NOMO-1 treated with dmso at 0.1 percent for 144 hours (cell line): ENCODE results near the gene STAT4.
"Not testable (repeated sequence)": the region's sequence is repeated elsewhere in the genome, so short reads cannot be mapped to it uniquely, and the experiment has no call there.

Source experiments
- DNase-seq: peaks from one replicate; lab custom pipeline; 2025; ENCODE audit not compliant: unreplicated experiment; lab: John Stamatoyannopoulos, UW

The STAT4 gene

DNA sequence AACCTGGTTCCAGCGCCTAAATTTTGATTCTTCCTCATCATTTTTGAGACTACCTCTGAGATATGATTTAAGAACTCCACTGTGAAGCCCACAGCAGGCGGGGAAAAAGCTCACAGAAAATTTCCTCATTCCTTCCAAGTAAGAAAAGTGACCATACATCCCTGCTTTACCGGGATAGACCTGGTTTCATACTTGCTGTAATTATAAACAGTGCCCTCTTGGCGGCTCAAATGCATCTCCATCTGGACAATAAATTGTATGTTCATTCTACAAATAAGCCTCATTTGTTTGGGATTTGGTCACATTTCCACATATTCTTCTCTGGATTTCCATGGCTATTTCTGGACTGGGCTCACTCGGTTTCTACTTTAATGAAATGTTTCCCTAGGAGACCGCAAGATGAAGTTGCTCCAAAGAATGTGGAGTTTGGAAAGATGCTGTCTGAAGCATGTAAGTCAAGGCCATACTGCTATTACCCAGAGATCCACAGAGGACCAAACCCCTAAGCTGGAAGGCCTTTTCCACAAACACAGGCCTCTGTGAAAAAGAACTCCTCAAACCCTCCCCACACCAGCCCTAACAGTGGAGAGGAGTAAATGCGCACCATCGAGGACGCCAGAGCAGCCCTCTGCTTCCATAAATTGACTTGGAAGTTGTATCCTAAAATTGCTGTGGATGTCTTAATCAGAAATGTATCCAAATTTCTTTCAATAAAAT is 150.7 kb downstream of the STAT4 start:
- DNase-seq, result no peak

DNA sequence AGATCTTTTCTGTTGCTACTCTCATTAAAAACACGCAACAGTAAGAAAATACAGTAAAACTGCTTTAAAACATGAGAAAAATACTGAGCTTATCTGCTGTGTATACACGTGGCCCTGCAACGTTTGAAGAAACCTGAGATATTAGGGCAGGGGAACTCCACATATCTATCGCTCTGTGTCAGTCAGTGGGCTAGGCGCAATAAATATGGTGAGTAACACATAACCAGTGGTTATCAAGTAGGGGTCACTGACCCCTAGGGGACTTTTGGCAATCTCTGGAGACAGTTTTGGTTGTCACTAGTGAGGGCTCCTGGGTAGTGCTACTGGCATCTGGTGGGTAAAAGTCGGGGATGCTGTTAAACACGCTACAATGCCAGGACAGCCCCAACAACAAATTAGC is 151.7 kb downstream of the STAT4 start:
- DNase-seq, result no peak

DNA sequence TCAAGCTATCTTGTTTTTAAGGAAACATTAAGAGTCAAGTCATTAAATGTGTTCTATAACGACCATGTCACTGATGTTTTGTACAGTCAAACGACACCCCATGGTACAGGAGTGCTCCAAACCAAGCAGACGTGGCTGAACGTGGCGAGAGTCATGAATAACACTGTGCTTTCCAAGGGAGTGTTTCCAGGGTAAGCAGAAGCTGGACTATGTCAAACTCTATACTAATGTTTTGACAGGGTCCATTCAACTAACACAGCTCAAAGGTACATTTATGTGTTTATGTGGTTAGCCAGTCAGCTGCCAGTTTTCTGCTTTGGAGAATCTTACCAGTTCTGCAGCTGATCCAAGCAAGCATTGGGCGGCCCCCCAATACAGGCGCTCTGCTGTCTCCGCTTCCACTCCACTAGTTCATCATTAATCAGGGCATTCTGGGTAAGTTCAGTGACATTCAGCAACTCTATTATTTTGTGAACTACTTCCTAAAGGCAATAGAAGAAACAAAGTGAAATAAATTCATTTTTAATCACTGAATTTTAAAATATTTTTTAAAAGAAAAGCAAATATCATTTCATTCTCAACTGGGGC is 153.2 kb downstream of the STAT4 start:
- DNase-seq, result no peak

DNA sequence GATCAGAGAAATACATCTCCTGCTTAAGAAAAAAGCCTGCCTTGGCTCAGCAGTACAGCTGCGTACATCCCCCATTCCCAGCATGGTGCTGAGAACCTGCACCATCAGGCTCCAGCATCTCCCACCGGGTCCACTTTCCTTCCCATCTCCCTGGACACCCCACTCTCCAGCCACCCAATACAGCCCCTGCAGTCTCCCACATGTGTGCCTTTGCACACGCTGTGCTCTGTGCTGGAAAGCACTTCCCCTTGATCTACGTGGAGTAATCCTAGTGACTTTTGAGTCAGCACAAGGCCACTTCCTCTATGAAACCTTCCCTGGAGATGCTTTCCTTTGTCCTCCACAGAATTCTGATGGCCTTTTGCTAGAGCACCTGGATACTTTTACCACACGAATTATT is 153.8 kb downstream of the STAT4 start:
- DNase-seq, result peak; percentile 14

DNA sequence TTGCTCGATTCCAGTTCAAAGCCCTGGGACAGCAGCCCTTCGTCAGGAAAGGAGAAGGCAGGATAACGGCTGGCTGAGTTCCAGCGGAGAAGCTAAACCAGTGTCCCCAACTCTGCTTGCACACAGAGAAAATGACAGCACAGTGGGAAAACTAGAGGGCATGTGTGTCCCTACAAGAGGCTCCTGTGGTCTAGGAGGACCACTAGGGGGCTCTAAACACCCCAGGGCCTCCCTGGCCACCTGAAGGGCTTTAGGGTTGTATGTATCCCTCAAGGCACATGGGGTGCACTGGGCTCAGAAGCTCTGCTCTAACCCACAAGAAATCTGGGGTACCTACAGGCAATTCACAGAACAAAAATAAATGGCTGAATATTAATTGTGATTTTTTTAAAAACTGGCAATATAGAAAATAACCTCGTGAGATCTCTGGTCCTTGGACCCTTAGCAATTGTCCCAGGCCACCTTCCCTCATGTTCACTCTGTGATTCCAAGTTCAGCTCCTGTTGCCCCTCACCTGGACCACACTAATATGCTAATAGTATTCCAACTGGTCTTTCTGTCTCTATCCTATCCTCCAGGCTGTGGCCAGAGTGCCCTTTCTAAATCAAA is 154.4 kb downstream of the STAT4 start:
- DNase-seq, result no peak

DNA sequence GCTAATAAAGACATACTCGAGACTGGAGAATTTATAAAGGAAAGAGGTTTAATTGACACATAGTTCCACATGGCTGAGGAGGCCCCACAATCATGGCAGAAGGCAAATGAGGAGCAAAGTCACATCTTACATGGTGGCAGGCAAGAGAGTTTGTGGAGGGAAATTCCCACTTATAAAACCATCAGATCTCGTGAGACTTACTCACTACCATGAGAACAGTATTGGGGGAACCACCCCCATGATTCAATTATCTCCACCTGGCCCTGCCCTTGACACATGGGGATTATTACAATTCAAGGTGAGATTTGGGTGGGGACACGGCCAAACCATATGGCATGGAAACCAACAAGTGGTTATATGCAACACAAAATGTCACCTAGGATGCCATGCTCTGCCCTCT is 155.5 kb downstream of the STAT4 start:
- DNase-seq, result not testable (repeated sequence)

DNA sequence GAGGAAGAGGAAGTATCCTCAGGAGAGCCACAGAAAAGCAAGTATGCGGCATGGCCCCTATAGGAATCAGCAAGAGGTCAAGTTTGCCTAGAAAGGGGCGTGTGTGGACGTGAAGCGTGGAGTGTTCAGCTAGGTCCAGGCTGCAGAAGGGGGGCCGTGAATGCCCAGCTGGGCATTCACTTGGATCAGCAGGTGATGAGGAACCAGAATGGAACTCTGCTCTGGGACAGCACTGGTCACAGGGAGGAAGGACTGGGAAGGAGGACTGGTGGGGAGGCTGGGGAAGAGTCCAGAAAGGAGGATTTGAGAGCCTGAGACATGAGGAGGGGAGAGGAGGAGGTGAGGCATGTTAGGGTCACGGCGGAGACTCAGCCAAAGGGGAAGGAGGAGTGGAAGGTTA is 156.6 kb downstream of the STAT4 start:
- no peak for DNase-seq

DNA sequence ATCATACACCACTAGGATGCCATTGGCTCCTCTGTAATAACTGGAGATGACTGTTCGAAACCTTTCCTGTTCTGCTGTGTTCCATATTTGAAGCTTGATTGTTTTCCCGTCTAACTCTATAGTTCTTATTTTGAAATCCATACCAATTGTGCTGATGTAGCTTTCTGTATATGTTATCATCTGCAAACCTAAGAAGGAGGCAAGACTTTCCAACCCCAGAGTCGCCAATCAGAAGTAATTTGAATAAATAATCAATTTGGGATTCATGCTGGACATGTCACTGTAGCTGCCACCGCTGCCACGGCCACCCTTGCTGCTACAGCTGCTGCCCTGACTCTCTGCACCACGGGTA is 157.5 kb downstream of the STAT4 start:
- DNase-seq, result no peak

DNA sequence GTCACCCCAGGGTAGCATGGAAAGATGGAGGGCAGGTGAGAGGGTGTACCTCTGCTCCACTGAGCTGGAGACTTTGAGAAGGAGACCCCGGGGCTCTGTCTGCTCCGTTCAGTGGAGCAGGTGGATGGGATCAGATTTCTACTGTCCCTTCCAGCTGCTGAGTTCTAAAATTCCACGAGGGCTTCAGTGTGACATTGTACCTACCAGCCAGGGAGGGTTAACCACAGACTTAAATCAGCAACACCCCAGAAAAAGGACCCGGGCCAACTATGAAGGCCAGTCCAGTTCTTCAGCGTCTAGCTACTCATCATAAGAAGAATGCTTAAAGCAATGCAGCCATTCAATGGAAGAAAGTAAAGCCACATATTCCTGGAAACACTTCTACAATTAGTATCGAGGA is 160.7 kb downstream of the STAT4 start:
- DNase-seq, result no peak

DNA sequence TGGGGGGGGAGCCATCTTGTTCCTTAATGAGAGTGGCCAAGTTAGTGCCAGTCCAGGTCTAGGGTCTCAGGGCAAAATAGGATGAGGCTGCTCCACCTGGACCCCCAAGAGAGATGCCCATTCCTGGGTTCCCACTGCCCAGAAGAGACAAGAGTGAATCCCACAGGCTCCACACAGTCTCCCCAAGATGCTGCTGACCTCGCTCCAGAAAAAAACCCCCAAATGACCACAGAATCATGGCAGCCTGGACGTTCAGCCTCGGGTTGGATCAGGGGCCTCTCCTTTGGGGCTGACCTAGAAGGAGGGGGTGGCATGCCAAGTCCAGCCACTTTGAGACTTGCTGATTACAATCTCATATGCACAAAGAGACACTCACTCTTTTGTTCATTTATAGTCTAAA is 161.9 kb downstream of the STAT4 start:
- no peak for DNase-seq

DNA sequence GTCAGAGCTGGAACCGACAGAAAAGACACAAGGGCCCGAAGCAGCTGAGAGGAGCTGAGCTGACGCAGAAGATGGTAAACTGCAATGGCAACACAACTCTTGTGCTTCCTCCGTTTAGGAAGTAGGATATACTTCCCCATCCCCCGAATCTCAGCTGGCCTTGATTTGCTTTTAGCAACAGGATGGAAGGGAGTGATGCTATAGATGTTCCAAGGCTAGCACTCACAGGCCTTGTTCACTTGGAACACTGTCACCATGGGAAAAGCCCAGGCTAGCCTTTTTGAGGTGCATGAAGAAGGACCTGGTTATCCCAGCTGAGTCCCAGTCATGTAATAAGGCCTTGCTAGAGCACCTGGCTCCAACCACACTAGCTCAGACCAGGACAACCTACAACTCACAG is 162.9 kb downstream of the STAT4 start:
- DNase-seq, result no peak

DNA sequence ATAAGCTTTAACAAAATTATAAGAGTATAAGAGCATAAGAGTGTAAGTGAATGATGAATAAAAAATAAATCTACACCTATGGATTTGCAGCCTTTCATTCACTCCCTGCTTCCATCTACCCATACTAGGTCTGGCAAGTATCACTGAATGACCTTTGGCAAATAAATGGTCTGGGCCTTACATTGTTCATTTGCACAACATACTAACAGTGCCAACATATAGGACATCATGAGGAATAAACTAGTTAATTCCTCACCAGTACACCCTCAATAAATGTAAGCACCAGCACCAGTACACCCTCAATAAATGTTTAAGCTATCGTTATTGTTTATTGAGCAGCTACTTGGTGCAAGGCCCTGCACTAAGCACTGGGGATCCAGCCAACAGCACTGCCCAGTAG is 163.7 kb downstream of the STAT4 start:
- DNase-seq, result no peak

DNA sequence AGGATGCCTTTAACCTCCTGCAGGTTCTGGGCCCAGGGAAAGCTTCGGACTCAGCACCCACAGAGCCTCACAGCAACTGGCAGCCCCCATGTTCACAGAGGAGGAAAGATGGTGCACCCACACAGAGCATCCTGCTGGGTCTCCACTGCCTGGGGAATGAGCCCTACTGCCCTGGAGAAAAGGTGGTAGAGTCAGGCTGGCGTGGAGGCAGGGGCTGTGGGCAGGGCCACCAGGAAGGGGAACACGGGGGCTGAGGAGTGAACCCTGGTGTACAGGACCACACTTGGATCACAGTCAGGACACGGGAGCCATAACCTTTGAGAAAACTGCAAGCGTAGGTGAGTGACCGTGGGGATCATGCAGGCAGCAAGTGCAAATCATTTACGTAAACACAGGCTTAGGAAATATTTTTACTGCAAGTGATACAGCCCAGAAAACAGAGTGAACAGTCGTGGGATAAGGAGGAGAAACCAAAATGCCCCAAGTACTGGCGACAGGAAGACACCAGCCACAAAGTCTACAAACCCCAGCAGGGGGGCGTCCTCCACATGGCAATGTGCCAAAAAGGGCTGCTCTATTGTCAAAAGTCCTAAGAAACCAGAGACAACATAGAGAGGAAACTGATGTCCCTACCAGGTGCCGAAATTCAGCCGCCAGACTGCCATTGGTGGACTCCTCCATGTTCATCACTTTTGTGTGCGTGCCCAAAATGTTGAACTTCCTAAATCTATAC is 164.4 kb downstream of the STAT4 start:
- DNase-seq, result no peak

DNA sequence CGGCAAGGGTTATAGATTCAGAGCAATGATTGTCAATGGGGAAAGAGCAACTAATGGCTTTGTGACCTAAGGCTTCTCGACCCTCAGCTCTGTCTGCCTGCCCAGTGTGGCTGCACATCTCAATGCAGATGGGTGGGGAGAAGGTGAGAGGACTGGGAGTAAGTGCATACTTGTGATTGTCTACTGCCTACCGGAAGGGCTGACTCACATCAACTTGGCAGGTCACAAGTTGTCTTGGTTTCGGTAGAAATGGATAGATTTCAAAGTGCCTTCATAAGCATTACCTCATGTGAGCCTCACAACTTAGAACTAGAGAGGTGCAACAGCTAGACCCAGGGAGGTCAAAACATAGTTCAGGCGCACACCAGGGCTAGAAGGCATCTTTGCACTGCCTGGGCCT is 166.2 kb downstream of the STAT4 start:
- DNase-seq, result no peak

DNA sequence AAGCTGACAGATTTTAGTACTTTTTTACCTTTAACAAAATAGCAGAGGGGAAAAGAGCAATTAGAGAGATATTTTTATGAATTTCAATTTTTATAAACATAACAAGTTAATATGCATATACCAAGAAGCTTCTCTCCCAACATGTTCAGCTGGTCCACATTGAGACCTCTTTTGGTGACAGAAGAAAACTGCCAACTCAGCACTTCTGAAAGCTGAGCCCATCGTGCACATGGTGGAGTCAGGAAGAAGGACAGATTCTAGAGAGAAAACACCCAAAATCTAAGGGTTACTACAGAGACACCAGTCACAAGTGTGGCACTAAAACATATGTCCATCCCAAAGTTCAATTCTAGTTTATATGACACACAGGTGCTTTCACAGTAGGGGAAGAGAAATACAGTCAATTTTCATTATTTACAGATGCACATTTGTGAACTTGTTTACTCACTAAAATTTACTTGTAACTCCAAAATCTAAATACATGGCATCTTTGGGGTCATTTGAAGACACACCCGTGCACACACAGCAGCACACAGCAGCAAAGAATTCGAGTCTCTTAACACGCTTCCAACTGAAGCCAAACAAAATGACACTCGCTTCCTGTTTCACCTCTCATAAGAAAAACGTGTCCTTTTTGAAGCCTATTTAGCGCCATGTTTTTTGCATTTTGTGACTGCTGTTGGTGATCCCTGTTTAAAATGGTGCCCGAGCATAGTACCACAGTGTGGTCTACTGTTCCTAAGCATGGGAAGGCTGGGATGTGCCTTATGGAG is 168.3 kb downstream of the STAT4 start:
- no peak for DNase-seq

DNA sequence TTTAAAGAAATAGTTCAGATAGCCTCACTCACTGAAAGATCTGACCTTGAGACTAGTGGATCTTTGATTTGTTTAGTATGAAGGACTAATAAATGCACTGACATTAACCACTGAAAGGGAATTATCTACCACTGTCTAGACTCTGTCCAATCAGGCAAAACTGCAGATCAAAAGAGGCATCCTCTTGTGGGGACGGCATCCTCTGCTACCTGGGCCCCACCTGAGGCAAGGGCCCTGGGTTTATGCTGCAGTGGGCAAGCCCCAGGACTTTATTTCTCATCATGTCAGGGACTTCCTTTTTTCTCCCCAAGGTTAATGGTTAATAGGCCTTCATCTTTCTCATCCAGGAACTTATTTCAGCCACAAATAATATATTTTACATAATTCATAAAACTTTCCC is 169.1 kb downstream of the STAT4 start:
- DNase-seq, result no peak

DNA sequence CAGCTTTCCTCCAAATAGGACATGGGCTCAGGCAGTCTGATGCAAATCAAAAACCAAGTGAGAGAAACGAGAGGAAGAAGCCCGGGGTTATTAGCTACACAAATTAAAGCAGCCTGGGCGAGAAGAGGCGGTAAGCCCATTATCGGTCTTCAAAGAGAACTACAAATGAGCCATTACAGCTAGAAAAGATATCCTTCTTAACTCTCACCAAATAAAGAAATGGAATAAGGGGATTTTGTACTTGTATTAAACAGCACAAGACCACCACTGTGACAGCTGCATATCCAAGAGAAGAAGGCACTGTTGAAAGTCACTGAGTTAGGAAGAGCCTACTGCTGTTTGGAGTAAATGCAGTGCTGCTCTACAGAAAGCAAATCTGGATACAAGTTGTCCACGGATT is 169.5 kb downstream of the STAT4 start:
- no peak for DNase-seq

DNA sequence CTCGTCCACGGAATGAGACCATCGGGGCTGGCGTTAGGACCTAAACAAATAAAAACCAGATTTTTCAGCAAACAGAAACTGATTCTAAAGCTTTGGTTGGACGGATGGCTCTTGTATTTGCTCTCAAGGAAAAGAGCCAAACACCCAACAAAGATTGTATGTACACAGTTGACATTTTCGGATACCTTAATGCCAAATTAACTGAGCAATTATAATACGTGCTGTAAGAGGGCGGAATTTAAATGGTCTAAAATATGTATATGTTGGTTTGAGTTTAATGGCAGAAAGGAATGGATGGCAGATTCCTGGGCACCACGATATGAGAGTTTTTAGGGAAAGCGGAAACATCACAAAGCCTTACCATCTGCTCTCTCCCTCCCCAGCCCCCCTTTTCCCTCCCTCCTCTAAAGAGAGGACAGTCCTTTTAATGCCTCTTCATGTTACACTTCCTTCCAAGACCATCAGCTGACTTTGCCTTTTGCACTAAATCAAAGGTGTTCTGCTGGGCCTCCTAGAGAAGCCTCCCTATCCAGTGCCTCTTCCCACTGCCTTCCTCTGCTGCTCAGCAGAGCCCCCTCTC is 170.1 kb downstream of the STAT4 start:
- no peak for DNase-seq

DNA sequence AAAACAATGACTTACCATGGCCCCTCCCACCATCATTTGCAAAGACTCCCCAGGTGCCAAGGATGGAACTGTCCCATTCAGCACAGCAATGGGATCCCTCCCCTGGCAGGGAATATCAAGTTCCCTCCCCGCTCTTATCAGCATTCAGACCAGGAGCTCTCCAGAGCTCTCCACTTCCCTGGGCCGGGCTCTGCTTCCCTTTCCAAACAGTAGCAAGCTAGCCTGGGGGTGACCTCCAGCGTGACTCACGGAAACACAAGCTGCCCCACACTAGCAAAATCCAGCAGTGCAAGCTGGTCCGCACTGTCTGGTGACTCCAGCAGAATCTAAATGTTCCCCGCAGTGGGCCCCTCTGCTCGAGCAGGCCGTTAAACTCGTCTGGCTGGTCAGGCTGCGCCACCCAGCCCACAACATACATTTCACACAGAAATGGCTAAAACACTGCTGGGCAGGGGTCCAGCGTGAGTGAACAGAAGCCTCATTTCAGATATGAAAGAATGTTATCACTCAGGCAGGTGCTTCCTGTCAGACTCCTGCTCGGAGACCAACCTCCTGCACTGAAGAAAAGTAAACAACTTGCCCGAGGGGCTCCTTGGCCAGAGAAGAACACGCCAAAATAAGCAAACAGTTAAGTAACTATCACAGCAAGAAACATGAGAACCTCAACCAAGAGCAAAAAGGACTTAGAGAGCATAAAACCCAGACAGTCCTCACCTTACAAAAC is 170.7 kb downstream of the STAT4 start:
- DNase-seq, result no peak
